ENCODE measurements around the gene NPHP1. TPM values are rescaled to one million over a fixed set of nuclear protein-coding genes. Genes with fewer than 3 reads are reported as not detected.
A peak's percentile ranks its signal among the peaks of the same experiment; 100 is the strongest.

The NPHP1 gene
- total RNA-seq, 1 experiment from 2014 or later: 4.7 TPM

DNA sequence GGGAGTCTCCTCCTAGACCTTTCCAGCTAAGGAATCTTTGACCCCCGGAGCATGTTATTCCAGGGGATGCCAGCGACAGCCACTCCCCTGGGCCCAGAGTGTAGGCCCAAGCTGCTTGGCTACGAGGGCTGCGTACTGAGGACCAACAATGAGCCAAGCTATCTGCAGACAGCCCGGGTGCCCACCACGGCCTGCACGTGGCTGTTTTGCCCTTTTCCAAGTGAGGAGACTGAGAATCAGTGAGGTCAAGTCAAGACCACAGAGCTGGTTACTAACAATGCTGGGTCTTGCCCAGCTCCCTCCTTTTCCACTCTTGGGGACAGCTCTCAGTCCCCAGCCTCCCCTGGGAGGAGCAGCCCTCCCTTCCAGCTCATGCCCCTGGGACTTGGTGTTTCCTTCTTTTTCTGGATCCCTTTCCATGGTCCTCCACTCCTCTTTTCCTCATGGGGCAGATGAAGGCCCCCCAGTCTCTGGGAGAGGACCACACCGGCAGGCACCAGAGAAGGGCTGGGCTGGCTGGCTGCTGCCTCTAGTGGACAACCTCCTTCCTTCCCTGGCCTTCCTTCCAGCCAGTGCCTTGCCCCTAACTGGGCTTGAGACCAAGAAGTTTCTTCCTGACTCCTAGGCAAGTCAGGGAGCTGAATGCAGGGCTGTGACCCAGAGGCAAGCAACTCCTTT lies 88.6 kb downstream of the NPHP1 start:
- CTCF ChIA-PET: interaction anchor here (0.7 to 2.4 kb wide), 12 partner anchors 8 to 50 kb away, joined by 3 to 41 read pairs (median 4); no protein-coding TSS in a partner anchor
- peak; percentile 56 for DNase-seq (ENCODE audit: low read depth, low spot score)
- Histone ChIP-seq H4K20me1 (ENCODE audit: insufficient read depth) (no peaks in the 10 kb centered on the region), H3K27ac (ENCODE audit: low read depth, low read length) (peak overlapping the region; percentile 82), H3K9ac (ENCODE audit: low read length) (peak overlapping the region; percentile 91), H2AFZ (ENCODE audit: low read depth, low read length, poor library complexity, severe bottlenecking) (no peak overlapping the region), H3K79me2 (ENCODE audit: insufficient read depth, low read length) (peaks cover 52% of the 10 kb centered on the region), H3K27me3 (ENCODE audit: insufficient read depth, low read length) (no peaks in the 10 kb centered on the region), H3K4me2 (ENCODE audit: low read length) (peak overlapping the region; percentile 89), H3K9me3 (ENCODE audit: control insufficient read depth in 1 of 2, insufficient read depth in 1 of 2, low read depth in 1 of 2, low read length in 2 of 2) (no peaks in the 10 kb centered on the region), H3K4me1 (ENCODE audit: control insufficient read depth in 1 of 2, insufficient read depth in 2 of 2, low read length in 2 of 2) (peaks cover 24 to 73% of the 10 kb centered on the region in 2 experiments), H3K9me2 (ENCODE audit: insufficient read depth) (no peaks in the 10 kb centered on the region), H3K36me3 (ENCODE audit: control insufficient read depth in 1 of 2, insufficient read depth in 2 of 2, low read length in 2 of 2) (peaks cover 0 to 21% of the 10 kb centered on the region in 2 experiments; a peak in 1 of 4 replicates), H3K4me3 (replicated peaks in 1 of 2; ENCODE audit: low read depth in 1 of 2, low read length in 2 of 2) (peak overlapping the region; percentile 85 to 88)
- POLR2A ChIA-PET: interaction anchor here (3.1 kb wide), 1 partner anchor 10 kb away, joined by 37 read pairs; no protein-coding TSS in a partner anchor
- intact Hi-C loops (cut with micrococcal nuclease): no loop called here
- peak; percentile 74 for ATAC-seq
- peak; percentile 83 for TF ChIP-seq ZFX (IDR thresholded peaks at IDR 0.05)
- peak in 2 of 3 experiments; percentile 78 to 87; a peak in 4 of 6 replicates for TF ChIP-seq CTCF (IDR thresholded peaks at IDR 0.05 in 2 of 3, conservative IDR thresholded peaks at IDR 0.05 in 1 of 3; ENCODE audit: borderline replicate concordance in 1 of 3, insufficient read depth in 1 of 3, low read depth in 2 of 3, low read length in 2 of 3)
- TF ChIP-seq SP1 (IDR thresholded peaks at IDR 0.05; ENCODE audit: low read depth): no peak
- BruUV-seq (replicated peaks): no TSS peak
- RAD21 ChIA-PET (ENCODE audit: low non-redundant PET in 1 of 2, low total read pairs in 2 of 2, uncharacterized antibody in 2 of 2, unreplicated experiment in 2 of 2): interaction anchor here in 1 of 2 experiments (1.3 kb wide), 1 partner anchor 10 kb away, joined by 3 read pairs; no protein-coding TSS in a partner anchor
